Left ventricle myocardium superior (tissue), 1 donor: Measurements from ENCODE around the gene SGMS1. TPM values are rescaled to one million over a fixed set of nuclear protein-coding genes. Genes with fewer than 3 reads are reported as not detected.
"Not testable (repeated sequence)": the region's sequence is repeated elsewhere in the genome, so short reads cannot be mapped to it uniquely, and the experiment has no call there.

ENCODE experiments used
- ATAC-seq: fragments of 200-7000 bp; cut with Tn5 transposase; one replicate; pipeline ENCODE4 v1.9.1; 2020; ENCODE audit warnings: mild to moderate bottlenecking, moderate library complexity
- DNase-seq: peaks from one replicate; pipeline ENCODE4 v3.0.0-alpha.2; 2020
- intact Hi-C: fragments of 100-400 bp; cut with micrococcal nuclease; formaldehyde crosslinking; loops from one replicate; pipeline ENCODE4 v1.11.0; 2022
- total RNA-seq: library from RNA; stranded (reverse); fragmentation: NEBNext Ultra II Directional; extraction: Animal tissue kit (Norgen Biotek cat#: 25700); gene quantifications from one replicate; pipeline ENCODE4 v1.2.1, GENCODE V29; 2021
- donor health status: DM: no; HTN: yes; CAD: no; lungs with severe emphysema.

SGMS1 gene
- total RNA-seq, 1 donor from 2014 or later = 21.9 TPM

DNA sequence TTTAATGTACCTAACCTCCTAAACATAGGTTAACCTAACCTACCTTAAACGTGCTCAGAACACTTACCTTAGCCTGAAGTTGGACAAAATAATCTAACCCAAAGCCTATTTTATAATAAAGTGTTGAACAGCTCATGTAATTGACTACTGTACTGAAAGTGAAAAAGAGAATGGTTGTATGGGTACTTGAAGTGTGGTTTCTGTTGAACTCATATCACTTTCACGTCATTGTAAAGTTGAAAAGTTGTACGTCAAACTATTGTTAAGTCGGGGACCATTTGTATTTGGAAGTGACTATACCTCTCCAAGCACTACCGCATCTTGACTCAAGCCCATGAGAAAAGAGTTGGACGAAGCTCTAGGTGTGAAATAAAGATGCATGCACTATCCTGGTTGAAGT, 334.6 kb downstream of the SGMS1 start:
- no peak for DNase-seq
- intact Hi-C loops = no loop called here
- no peak for ATAC-seq

DNA sequence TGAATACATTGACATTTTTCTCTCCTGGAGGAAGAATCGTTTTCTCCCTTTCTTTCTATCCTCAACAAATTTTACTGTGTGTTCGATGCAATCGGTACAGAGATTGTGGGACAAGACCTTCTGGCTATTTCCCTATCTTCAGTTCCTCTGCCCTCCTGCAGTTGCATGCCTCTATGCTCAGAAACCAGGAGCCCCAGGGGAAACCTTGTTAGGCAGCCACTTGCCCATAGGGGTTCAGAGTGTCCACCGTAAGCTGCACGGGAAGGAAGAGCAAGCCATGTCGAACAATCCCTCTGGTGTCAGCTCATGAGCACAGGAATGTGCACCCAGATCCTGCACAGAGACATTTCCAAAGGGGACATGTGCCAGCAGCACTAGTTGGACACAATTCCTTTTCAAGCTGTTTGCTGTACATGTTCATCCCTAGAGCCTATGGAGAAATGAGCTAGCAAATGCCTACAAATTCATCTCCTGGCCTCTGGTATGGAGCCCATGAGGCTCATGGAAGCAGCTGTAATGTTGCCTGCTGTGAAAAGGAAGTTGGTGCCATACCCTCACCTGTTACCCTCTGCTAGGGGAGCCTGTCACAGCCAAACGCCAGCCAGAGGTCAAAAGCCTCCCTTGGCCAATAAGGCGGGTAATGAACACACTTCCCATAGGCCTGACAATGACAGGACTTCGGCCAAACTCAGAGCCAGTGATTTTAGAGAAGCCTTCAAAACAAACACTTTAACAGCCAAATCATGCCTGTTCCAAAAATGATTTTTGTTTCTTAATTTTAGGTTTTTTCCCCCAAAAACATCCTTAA, 336.6 kb downstream of the SGMS1 start:
- DNase-seq = no peak
- ATAC-seq = no peak
- intact Hi-C loops = no loop called here

DNA sequence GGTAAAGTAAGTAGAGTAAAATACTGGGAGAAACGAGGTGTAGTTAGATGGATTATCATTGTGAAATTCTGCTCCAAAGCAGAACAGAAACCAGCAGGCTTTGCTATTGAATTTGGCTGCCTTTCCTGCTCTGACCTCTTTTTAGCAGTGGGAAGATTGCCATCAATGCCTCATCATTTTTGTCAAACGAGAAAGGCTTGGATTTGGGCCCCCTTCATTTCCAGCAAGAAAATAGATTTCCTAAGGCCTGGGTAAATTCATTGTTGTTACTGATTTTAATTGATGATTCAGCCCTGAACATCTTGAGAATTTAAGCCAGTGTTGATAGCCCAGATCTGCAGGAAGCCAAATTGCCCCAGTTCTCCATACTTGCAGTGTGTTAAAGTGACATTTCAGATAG, 337.2 kb downstream of the SGMS1 start:
- ATAC-seq (peak; percentile 30), DNase-seq (no peak)
- intact Hi-C loops = no loop called here

DNA sequence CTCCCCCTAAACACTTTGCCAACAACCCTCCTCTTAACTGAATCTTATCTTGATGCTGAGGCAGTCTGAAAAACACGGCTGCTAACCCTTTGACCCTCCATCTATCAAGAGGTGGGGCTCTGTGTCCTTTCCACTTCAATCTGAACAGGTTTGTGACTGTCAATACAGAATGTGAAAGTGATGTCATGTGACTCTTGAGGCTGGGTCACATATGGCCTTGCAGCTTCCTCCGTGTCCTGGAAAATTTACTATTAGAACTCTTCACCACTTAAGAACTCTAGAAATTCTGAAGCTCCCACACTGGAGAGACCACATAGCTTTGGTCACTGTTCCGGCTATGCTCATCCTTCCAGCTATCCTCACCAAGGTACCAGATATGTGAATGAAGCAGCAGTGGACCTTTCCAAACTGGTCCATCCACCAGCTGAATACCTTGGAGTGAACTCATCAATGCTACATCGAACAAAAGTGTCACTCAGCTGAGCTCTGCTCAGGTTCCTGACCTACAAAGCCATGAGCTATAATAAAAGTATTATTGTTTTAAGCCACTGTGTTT, 341.7 kb downstream of the SGMS1 start:
- ATAC-seq (no peak), DNase-seq (no peak)
- intact Hi-C loops = no loop called here

DNA sequence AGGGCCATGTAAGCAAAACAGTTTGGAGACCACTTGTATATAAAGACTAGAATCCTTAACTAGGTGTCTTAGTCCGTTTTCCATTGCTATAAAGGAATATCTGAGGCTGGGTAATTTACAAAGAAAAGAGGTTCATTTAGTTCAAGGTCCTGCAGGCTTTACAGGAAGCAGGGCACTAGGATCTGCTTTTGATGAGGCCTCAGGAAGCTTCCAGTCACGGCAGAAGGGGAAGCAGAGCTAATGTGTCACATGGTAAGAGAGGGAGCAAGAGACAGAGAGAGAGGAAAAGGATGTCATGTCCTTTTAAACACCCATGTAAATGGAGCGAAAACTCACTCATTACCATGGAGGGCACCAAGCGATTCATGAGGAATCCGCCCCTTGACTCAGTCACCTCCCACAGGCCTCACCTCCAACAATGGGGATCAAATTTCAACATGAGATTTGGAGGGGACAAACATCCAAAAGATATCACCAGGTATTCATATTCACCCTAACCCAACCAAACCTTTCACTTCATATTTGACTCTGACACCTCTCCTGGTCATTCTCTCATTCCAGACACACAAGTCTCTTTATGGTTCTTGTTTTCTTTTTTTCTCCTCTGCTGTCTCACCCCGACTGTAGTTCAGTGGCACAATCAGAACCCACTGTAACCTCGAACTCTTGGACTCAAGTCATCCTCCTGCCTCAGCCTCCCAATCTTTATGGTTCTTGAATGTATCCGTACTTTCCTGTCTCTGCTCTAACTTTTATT, 342.4 kb downstream of the SGMS1 start:
- ATAC-seq = no peak
- no peak for DNase-seq
- intact Hi-C loops = no loop called here

DNA sequence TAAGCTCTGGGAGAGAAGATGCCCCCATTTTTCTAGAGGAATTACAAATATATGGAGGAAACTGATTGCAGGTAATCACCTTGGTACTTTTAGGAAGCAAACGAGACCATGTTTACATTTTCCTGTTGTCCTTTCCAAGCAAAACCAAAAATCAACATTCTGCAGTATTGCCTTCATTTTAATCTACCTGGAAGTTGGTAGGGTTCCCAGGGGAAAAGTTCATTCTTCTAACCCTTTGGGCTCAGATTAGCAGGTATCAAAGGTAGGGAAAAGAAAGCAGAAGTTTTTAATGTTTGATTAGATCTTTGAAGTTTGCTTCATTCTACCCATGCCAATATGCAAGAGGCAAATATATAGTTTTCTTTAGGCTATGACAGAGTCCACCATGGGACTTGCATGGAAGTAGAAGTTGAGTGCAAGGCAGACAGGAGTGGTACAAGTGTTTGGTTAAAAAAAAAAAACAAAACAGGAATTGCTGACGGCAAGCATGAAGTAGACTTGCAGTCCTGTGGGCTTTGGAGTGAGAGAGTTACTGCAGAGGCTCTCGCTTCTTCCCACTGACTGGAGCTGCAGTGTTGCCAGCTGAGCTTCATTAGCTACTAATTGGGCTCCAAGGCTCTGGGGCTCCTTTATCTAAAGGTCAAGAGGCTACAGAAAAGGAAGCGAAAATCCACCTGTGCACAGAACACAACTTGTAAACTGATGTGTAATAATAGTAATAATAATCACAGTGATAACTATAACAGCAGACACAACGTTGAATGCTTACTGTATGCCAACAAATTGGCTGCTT, 343.5 kb downstream of the SGMS1 start:
- intact Hi-C loops = no loop called here
- DNase-seq (no peak), ATAC-seq (no peak)

DNA sequence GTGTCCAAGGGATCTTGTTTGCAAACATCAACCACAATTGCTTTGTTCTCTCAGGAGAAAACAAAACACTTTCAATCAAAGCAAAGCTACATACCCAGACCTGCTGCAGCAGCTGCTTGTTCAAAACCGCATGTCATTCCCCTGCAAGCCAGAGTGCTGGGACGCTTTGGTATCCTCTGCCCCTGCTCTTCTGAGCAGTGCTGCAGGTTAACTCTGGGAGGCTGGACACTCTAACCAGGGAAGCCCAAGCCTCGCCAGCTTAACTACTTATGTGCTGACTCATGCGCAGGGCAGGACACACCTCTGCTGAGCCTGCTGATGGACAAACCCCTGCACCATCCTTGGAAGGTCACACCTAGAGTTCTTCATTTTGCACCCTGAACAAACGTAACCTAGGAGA, 344.3 kb downstream of the SGMS1 start:
- intact Hi-C loops = no loop called here
- ATAC-seq (no peak), DNase-seq (no peak)

DNA sequence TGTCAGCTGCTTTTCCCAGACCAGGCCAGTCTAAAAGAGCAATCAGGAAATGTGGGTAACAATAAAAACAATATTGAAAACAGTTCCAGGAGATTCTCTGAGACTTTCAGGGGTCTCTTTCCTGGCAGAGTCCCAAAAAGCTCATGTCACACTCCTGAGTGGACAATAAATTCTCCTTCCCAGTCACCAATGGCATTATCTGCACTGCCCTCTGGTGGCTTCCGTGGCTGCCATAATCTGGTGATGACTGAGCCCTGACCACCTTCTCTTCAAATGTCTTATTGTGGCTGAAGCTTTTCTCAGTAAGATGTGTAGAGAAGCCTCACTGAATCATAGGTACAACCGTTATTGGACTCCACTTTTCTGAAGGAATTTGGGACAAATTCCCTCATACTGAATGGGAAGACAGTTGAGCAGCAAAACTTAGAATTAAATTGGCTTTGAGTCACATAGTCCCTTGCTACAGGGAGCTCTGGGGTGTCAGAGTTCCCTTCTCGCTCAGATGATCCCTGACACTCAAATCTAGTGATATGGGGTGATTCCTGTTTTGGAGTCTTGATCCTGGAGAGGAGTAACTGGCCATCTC, 348.0 kb downstream of the SGMS1 start:
- intact Hi-C loops = no loop called here
- ATAC-seq = peak; percentile 58

DNA sequence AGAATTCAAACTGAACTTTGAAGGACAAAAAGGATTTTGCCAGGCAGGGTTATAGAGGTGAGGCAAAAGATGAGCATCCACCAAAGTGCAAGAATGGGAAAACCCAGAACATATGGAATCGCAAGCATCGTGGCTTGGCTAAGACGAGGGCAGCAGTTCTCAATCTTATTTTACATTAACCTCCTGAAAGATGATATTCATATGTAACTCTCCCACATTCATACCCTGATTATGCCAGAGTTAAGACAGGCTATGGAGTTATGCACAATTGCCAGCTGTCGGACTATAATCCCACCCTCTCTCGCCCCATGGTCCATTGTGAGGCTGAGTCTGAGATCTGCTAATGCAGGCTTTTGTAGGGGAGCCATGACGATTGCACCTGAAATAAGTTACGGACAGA, 351.2 kb downstream of the SGMS1 start:
- DNase-seq (no peak), ATAC-seq (no peak)
- intact Hi-C loops = no loop called here

More for the DNA sequence above, 348.0 kb downstream of the SGMS1 start:
- peak; percentile 55 for DNase-seq

DNA sequence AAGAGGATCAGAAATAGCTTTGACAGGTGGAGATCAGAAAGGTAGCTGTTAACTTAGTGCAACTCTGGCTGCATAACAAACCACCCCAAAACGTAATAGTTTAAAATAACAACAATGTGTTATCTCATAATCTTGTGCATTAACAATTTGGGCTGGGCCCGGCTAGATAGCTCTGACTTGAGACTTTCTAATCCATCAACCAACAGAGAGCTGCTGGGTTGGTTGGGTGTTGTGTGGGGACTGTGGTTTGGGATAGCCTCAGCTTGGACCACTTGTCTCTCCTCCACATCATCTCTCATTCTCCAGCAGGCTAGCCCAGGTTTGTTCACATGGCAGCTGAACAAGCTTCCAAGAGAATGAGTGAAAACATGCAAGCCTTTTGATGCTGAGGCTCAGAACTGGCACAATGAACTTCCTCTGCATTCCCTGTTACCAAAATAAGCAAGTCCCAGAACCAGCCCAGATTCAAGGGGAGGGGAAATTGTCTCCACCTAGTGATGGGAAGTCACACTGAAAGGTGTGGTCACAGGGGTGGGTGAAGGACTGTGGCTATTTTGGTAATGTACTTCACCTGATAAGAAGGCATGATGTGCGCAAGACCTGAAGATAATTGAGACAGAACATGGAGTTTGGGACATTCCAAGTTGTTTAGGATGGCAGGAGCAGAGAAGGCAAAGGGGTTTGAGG, 352.0 kb downstream of the SGMS1 start:
- intact Hi-C loops = no loop called here
- no peak for DNase-seq
- no peak for ATAC-seq

DNA sequence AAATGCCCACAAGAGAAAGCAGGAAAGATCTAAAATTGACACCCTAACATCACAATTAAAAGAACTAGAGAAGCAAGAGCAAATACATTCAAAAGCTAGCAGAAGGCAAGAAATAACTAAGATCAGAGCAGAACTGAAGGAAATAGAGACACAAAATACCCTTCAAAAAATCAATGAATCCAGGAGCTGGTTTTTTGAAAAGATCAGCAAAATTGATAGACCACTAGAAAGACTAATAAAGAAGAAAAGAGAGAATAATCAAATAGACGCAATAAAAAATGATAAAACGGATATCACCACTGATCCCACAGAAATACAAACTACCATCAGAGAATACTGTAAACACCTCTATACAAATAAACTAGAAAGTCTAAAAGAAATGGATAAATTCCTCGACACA, 355.9 kb downstream of the SGMS1 start:
- ATAC-seq, intact Hi-C loops, DNase-seq: not testable (repeated sequence)

DNA sequence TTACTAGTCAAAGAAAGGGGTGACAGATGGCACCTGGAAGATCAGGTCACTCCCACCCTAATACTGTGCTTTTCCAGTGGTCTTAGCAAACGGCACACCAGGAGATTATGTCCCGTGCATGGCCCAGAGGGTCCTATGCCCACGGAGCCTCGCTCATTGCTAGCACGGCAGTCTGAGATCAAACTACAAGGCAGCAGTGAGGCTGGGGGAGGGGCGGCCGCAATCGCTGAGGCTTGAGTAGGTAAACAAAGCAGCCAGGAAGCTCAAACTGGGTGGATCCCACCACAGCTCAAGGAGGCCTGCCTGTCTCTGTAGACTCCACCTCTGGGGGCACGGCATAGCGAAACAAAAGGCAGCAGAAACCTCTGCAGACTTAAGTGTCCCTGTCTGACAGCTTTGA, 361.1 kb downstream of the SGMS1 start:
- ATAC-seq, intact Hi-C loops, DNase-seq: not testable (repeated sequence)

DNA sequence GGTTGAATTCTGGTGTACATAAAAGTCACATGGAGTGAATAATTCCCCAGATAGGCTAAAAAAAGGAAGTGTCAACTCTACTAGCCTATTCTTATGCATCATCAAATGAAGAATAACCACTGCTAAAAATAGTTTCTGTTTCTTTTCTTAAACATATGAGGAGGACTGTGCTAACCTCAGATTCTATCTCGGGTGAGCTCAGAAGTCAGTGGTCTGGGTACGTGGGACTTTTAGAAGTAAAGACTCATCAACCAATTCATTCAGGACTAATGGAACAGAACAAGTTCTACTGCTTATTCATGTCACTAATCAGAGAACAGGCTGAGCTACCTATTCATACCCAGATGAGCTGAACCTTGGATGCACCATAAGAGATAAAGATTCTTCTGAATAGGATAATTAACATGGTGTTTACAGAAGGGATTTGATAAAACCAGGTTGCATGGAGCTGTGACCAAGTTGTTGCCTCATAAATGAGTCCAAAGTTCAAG, 362.9 kb downstream of the SGMS1 start:
- ATAC-seq (no peak), DNase-seq (no peak)
- intact Hi-C loops = no loop called here

Other genes starting within 250 kb of the SGMS1 start
- 4.8 TPM for gene ASAH2B, start 116.0 kb upstream of the SGMS1 start, total RNA-seq